SK-N-SH (cell line): Measurements from ENCODE around the gene TMEM145. TPM values are rescaled to one million over a fixed set of nuclear protein-coding genes. Genes with fewer than 3 reads are reported as not detected.

Experiments
- CTCF ChIA-PET: fragments of 300-600, 350-600 bp; formaldehyde crosslinking; extraction: SDS; loops from one replicate; lab custom pipeline; 2021; lab: Yijun Ruan, JAX
- POLR2A ChIA-PET: fragments of 350-600 bp; sonication (Branson Sonifier 250); formaldehyde crosslinking; extraction: SDS; loops from one replicate; lab custom pipeline; 2020; ENCODE audit warnings: antibody characterized with exemption, inconsistent platforms; lab: Yijun Ruan, JAX
- DNase-seq: peaks from one replicate; pipeline ENCODE4 v3.0.0; 2012
- H2AFZ ChIP-seq: fragments of 200-600 bp; sonication (generic); 2 replicates; pipeline ENCODE4 v1.8.1; 2016; ENCODE audit warnings: antibody characterized with exemption, mild to moderate bottlenecking, low read depth
- H3F3A ChIP-seq: fragments of 200-600 bp; sonication (generic); replicated peaks from 2 replicates; pipeline ENCODE3; 2016; ENCODE audit warnings: antibody characterized with exemption, mild to moderate bottlenecking; ENCODE audit not compliant: insufficient read depth
- H3K27ac ChIP-seq, 2 experiments: fragments of 200-500 bp in 1 of 2; fragments of 200-600 bp in 1 of 2; sonication (Bioruptor generic) in 1 of 2; sonication (generic), shearing (Covaris generic) in 1 of 2; 2 replicates each; pipeline versions ENCODE4 v1.5.1 to v1.6.1; 2014 to 2016; ENCODE audit warnings: low read depth in 2 of 2, inconsistent platforms in 1 of 2, low read length in 1 of 2, mild to moderate bottlenecking in 1 of 2, mixed read lengths in 1 of 2
- H3K27me3 ChIP-seq: fragments of 200-600 bp; sonication (generic), shearing (Covaris generic); 2 replicates; pipeline ENCODE4 v1.6.1; 2016; ENCODE audit warnings: mixed run types; ENCODE audit not compliant: insufficient read depth
- H3K36me3 ChIP-seq, 2 experiments: fragments of 200-500 bp in 1 of 2; fragments of 200-600 bp in 1 of 2; sonication (Bioruptor generic) in 1 of 2; sonication (generic) in 1 of 2; replicated peaks in 1 of 2; 2 replicates each; pipeline versions ENCODE3 to v1.5.1; 2014 to 2016; ENCODE audit warnings: low read length in 1 of 2, mild to moderate bottlenecking in 1 of 2; ENCODE audit not compliant: insufficient read depth in 2 of 2, control insufficient read depth in 1 of 2
- H3K4me1 ChIP-seq, 2 experiments: fragments of 200-500 bp in 1 of 2; fragments of 200-600 bp in 1 of 2; sonication (Bioruptor generic) in 1 of 2; sonication (generic), shearing (Covaris generic) in 1 of 2; 2 replicates each; pipeline versions ENCODE4 v1.5.1 to v1.6.1; 2014 to 2016; ENCODE audit warnings: low read depth in 1 of 2, low read length in 1 of 2, mixed run types in 1 of 2; ENCODE audit not compliant: insufficient read depth in 2 of 2, control insufficient read depth in 1 of 2
- H3K4me2 ChIP-seq: fragments of 200-600 bp; sonication (generic), shearing (Covaris generic); 2 replicates; pipeline ENCODE4 v1.6.1; 2017; ENCODE audit warnings: mixed run types
- H3K4me3 ChIP-seq, 2 experiments: fragments of 200-500 bp in 1 of 2; fragments of 200-600 bp in 1 of 2; sonication (Bioruptor generic) in 1 of 2; sonication (generic), shearing (Covaris generic) in 1 of 2; 2 replicates each; pipeline versions ENCODE4 v1.5.1 to v1.8.1; 2014 to 2016; ENCODE audit warnings: low read depth in 2 of 2, inconsistent platforms in 1 of 2, low read length in 1 of 2, mild to moderate bottlenecking in 1 of 2, mixed read lengths in 1 of 2, moderate library complexity in 1 of 2
- H3K79me2 ChIP-seq: fragments of 200-600 bp; sonication (generic); 2 replicates; pipeline ENCODE4 v1.8.1; 2017; ENCODE audit warnings: mild to moderate bottlenecking; ENCODE audit not compliant: insufficient read depth
- H3K9ac ChIP-seq: fragments of 200-600 bp; sonication (generic); 2 replicates; pipeline ENCODE4 v1.6.1; 2017; ENCODE audit warnings: mixed run types
- H3K9me2 ChIP-seq: fragments of 200-600 bp; sonication (generic); 2 replicates; pipeline ENCODE4 v1.6.1; 2017; ENCODE audit warnings: mixed run types
- H3K9me3 ChIP-seq: fragments of 200-600 bp; sonication (generic); 2 replicates; pipeline ENCODE4 v1.6.1; 2017; ENCODE audit warnings: mixed run types, mild to moderate bottlenecking, moderate library complexity
- H4K20me1 ChIP-seq: fragments of 200-600 bp; sonication (generic); 2 replicates; pipeline ENCODE4 v1.6.1; 2017; ENCODE audit warnings: mild to moderate bottlenecking, mixed run types; ENCODE audit not compliant: insufficient read depth
- CTCF ChIP-seq: fragments of 200-600 bp; sonication (generic); IDR thresholded peaks from 2 replicates; pipeline ENCODE4 v1.6.1; 2017; ENCODE audit warnings: antibody characterized with exemption, mild to moderate bottlenecking, moderate library complexity
- ELF1 ChIP-seq: IDR thresholded peaks from 2 replicates; pipeline ENCODE4 v1.4.0; 2012
- EP300 ChIP-seq, 2 experiments: IDR thresholded peaks; 2 replicates each; pipeline versions ENCODE4 v1.4.0 to v1.6.1; 2012; ENCODE audit warnings: borderline replicate concordance in 1 of 2, low read depth in 1 of 2, low read length in 1 of 2
- EZH2phosphoT487 ChIP-seq: fragments of 200-600 bp; sonication (generic); IDR thresholded peaks from 2 replicates; pipeline ENCODE4 v1.6.1; 2017; ENCODE audit warnings: low read depth, mixed run types, mild to moderate bottlenecking, antibody characterized with exemption, moderate library complexity, borderline replicate concordance
- FOXM1 ChIP-seq: IDR thresholded peaks from 2 replicates; pipeline ENCODE4 v1.4.0; 2012; ENCODE audit warnings: low read depth, mild to moderate bottlenecking
- GABPA ChIP-seq: IDR thresholded peaks from 2 replicates; pipeline ENCODE4 v1.4.0; 2012; ENCODE audit warnings: low read depth, mild to moderate bottlenecking
- IRF3 ChIP-seq: fragments of 150-350 bp; IDR thresholded peaks from 2 replicates; pipeline ENCODE4 v1.6.1; 2016; ENCODE audit warnings: mild to moderate bottlenecking, low read depth, low read length
- JUND ChIP-seq: IDR thresholded peaks from 2 replicates; pipeline ENCODE4 v1.4.0; 2012
- MEF2A ChIP-seq: IDR thresholded peaks from 2 replicates; pipeline ENCODE4 v1.4.0; 2012; ENCODE audit warnings: low read depth, borderline replicate concordance
- MXI1 ChIP-seq: IDR thresholded peaks from 2 replicates; pipeline ENCODE4 v1.6.1; 2012; ENCODE audit warnings: mild to moderate bottlenecking, low read depth, low read length, improper control_type of control experiment
- NRF1 ChIP-seq: IDR thresholded peaks from 2 replicates; pipeline ENCODE4 v1.6.1; 2012; ENCODE audit warnings: low read depth, mild to moderate bottlenecking, low read length
- POLR2AphosphoS5 ChIP-seq: IDR thresholded peaks from 2 replicates; pipeline ENCODE4 v1.6.1; 2012; ENCODE audit warnings: low read depth, low read length
- RCOR1 ChIP-seq: fragments of 150-350 bp; IDR thresholded peaks from 2 replicates; pipeline ENCODE4 v1.6.1; 2017; ENCODE audit warnings: antibody characterized with exemption, low read length
- REST ChIP-seq: IDR thresholded peaks from 2 replicates; pipeline ENCODE4 v1.6.1; 2012; ENCODE audit warnings: mild to moderate bottlenecking, low read depth, low read length, moderate library complexity
- RXRA ChIP-seq: IDR thresholded peaks from 2 replicates; pipeline ENCODE4 v1.4.0; 2012; ENCODE audit warnings: low read depth, mild to moderate bottlenecking, borderline replicate concordance
- SMC3 ChIP-seq: IDR thresholded peaks from 2 replicates; pipeline ENCODE4 v1.6.1; 2012; ENCODE audit warnings: low read depth, low read length, improper control_type of control experiment
- TEAD4 ChIP-seq: IDR thresholded peaks from 2 replicates; pipeline ENCODE4 v1.4.0; 2012; ENCODE audit warnings: mild to moderate bottlenecking, borderline replicate concordance; ENCODE audit not compliant: insufficient read depth
- USF1 ChIP-seq: IDR thresholded peaks from 2 replicates; pipeline ENCODE4 v1.4.0; 2012; ENCODE audit warnings: low read depth, borderline replicate concordance
- USF2 ChIP-seq: fragments of 150-350 bp; IDR thresholded peaks from 2 replicates; pipeline ENCODE4 v1.6.1; 2017; ENCODE audit warnings: antibody characterized with exemption, low read length, low read depth, borderline replicate concordance
- YY1 ChIP-seq: IDR thresholded peaks from 2 replicates; pipeline ENCODE4 v1.4.0; 2012; ENCODE audit warnings: low read depth, mild to moderate bottlenecking
- WGBS: methylation state at CpG from one replicate; pipeline ENCODE4 v1.1.6; 2017; ENCODE audit warnings: low lambda C conversion rate; 5-methylcytosine and 5-hydroxymethylcytosine counted together
- polyA plus RNA-seq, 3 experiments: library from polyadenylated mRNA; depleted of rRNA; stranded (reverse); fragments of >200 nt; gene quantifications; 2 replicates each; pipeline ENCODE4 v1.2.3, GENCODE V29; 2012

TMEM145 gene
- polyA plus RNA-seq, 1 of the 3 experiments (the other 2 are of a cell fraction): 2.0 TPM

- no peaks in the 10 kb centered on the region for H3K79me2 ChIP-seq
- no peak overlapping the region for H3K4me2 ChIP-seq
- TF ChIP-seq EZH2phosphoT487 (no peak), ELF1 (no peak), POLR2AphosphoS5 (no peak), USF2 (no peak), GABPA (no peak), RCOR1 (no peak), IRF3 (no peak), MEF2A (no peak), TEAD4 (no peak), FOXM1 (no peak)
- TF ChIP-seq, all 33 proteins: peak for 0
- ChIA-PET POLR2A (no interaction called here), CTCF (no interaction called here)
- no peak overlapping the region for H3K27ac ChIP-seq
- no peaks in the 10 kb centered on the region for H3K27me3 ChIP-seq
- no peak overlapping the region for H3K4me3 ChIP-seq
- H2AFZ ChIP-seq: no peak overlapping the region
- H3K36me3 ChIP-seq: peaks cover 7 to 8% of the 10 kb centered on the region in 2 experiments
- no peaks in the 10 kb centered on the region for H3K9me2 ChIP-seq
- no peaks in the 10 kb centered on the region for H3K9me3 ChIP-seq
- H4K20me1 ChIP-seq: no peaks in the 10 kb centered on the region
- DNase-seq: no peak
- no peaks in the 10 kb centered on the region for H3F3A ChIP-seq
- no peaks in the 10 kb centered on the region; a peak in 1 of 4 replicates for H3K4me1 ChIP-seq
- H3K9ac ChIP-seq: no peak overlapping the region
- 95% methylated on average over 14 of the region's 14 CpGs for WGBS
Observed at GRCh38 chr19:42348211-42348610, 35.1 kb downstream of the TMEM145 start.

- no peaks in the 10 kb centered on the region for H3K27me3 ChIP-seq
- no peak overlapping the region for H3K4me2 ChIP-seq
- POLR2A ChIA-PET: no interaction called here
- H3K79me2 ChIP-seq: no peaks in the 10 kb centered on the region
- H3K9me2 ChIP-seq: no peaks in the 10 kb centered on the region
- no peak for DNase-seq
- H3K4me1 ChIP-seq: no peaks in the 10 kb centered on the region
- H3K9me3 ChIP-seq: no peaks in the 10 kb centered on the region
- no peak overlapping the region for H2AFZ ChIP-seq
- 95% methylated on average over 9 of the region's 14 CpGs for WGBS
- H3K36me3 ChIP-seq: peaks cover 8% of the 10 kb centered on the region in 2 experiments
- no peaks in the 10 kb centered on the region for H3F3A ChIP-seq
- H3K4me3 ChIP-seq: no peak overlapping the region
- H4K20me1 ChIP-seq: no peaks in the 10 kb centered on the region
- CTCF ChIA-PET: interaction anchor here (0.7 to 1.2 kb wide), 2 partner anchors 14 to 22 kb away, joined by 3 read pairs; no protein-coding TSS in a partner anchor
- H3K9ac ChIP-seq: no peak overlapping the region
- no peak overlapping the region for H3K27ac ChIP-seq
- TF ChIP-seq SMC3: no peak
- TF ChIP-seq NRF1: no peak
- TF ChIP-seq CTCF: no peak
- no peak for TF ChIP-seq USF1
- no peak for TF ChIP-seq RXRA
- no peak for TF ChIP-seq JUND
- no peak for TF ChIP-seq GABPA
- no peak for TF ChIP-seq MXI1
- TF ChIP-seq YY1: no peak
- no peak for TF ChIP-seq REST
- TF ChIP-seq EP300 (IDR thresholded peaks at IDR 0.05; ENCODE audit: borderline replicate concordance in 1 of 2, low read depth in 1 of 2, low read length in 1 of 2): no peak
Observed at GRCh38 chr19:42349378-42350107, 36.4 kb downstream of the TMEM145 start.
